ENCODE measurements around the gene RBM15.

GRCh38 chr1:110384581-110385321 is 45.6 kb downstream of the RBM15 start:
- TF ChIP-seq CTCF (IDR thresholded peaks at IDR 0.05; ENCODE audit: low read depth, low read length, poor library complexity, severe bottlenecking) (no peak), EZH2phosphoT487 (IDR thresholded peaks at IDR 0.05; ENCODE audit: borderline replicate concordance, low read length) (no peak)
